PC-3 (cell line): ENCODE measurements around the gene SPRY1.

Experiments used
- EZH2 ChIP-seq: fragments of 300-600 bp; sonication (generic); IDR thresholded peaks from one replicate; pipeline ENCODE4 v1.6.1; 2017; ENCODE audit warnings: antibody characterized with exemption, mild to moderate bottlenecking, low read length; ENCODE audit not compliant: unreplicated experiment
- EZH2phosphoT487 ChIP-seq: fragments of 300-600 bp; sonication (generic); IDR thresholded peaks from 2 replicates; pipeline ENCODE4 v1.6.1; 2018; ENCODE audit warnings: mild to moderate bottlenecking, antibody characterized with exemption, low read length, borderline replicate concordance
- TF ChIP-seq, protein P1 (sequence below): fragments of 300-600 bp; sonication (generic); conservative IDR thresholded peaks from 2 replicates; pipeline ENCODE4 v1.5.1; 2017; ENCODE audit warnings: antibody characterized with exemption, low read depth, mild to moderate bottlenecking, low read length

DNA sequence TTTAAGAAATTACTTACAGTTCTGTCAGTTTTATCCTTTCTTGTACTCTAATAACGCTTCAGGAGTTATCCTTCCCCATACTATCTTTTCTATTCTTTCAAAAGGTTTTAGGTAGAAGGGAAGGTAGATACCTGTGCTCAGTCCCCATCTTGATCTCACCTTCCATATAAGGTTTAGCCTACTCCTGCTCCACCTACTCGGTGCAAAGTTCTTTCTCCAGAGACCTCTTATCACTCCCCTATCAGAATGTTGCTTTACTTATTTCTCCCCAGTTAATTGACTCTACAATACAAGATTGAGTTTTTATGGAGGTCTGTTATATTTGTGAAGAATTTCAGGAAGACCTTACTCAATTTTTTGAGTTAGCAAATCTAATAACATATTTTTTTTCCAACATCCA, 33.9 kb downstream of the SPRY1 start:
- TF ChIP-seq, protein P1, sequence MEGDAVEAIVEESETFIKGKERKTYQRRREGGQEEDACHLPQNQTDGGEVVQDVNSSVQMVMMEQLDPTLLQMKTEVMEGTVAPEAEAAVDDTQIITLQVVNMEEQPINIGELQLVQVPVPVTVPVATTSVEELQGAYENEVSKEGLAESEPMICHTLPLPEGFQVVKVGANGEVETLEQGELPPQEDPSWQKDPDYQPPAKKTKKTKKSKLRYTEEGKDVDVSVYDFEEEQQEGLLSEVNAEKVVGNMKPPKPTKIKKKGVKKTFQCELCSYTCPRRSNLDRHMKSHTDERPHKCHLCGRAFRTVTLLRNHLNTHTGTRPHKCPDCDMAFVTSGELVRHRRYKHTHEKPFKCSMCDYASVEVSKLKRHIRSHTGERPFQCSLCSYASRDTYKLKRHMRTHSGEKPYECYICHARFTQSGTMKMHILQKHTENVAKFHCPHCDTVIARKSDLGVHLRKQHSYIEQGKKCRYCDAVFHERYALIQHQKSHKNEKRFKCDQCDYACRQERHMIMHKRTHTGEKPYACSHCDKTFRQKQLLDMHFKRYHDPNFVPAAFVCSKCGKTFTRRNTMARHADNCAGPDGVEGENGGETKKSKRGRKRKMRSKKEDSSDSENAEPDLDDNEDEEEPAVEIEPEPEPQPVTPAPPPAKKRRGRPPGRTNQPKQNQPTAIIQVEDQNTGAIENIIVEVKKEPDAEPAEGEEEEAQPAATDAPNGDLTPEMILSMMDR: no peak
- TF ChIP-seq EZH2phosphoT487 (no peak), EZH2 (no peak)
